HepG2 (cell line): Measurements from ENCODE around the gene VTN. TPM values are rescaled to one million over a fixed set of nuclear protein-coding genes. Genes with fewer than 3 reads are reported as not detected.

Source experiments
- ATAD3A ChIP-seq: sonication (generic); formaldehyde crosslinking; IDR thresholded peaks from 2 replicates; pipeline ENCODE4 v1.4.0; 2020; ENCODE audit warnings: missing genetic modification reagents
- ATRX ChIP-seq: sonication (generic); formaldehyde crosslinking; IDR thresholded peaks from 2 replicates; pipeline ENCODE4 v1.4.0; 2020; ENCODE audit warnings: missing genetic modification reagents, borderline replicate concordance
- BHLHE40 ChIP-seq: IDR thresholded peaks from 2 replicates; pipeline ENCODE4 v1.6.1; 2011; ENCODE audit warnings: low read length, improper control_type of control experiment
- ETS1 ChIP-seq: sonication (generic); formaldehyde crosslinking; IDR thresholded peaks from 2 replicates; pipeline ENCODE4 v1.4.0; 2020; ENCODE audit warnings: missing genetic modification reagents
- HDAC6 ChIP-seq: fragments of 200-600 bp; sonication (generic); IDR thresholded peaks from 2 replicates; pipeline ENCODE4 v1.7.0; 2017; ENCODE audit warnings: mild to moderate bottlenecking, antibody characterized with exemption, low read length, low read depth
- HMGXB3 ChIP-seq: sonication (generic); formaldehyde crosslinking; IDR thresholded peaks from 2 replicates; pipeline ENCODE4 v1.4.0; 2020; ENCODE audit warnings: missing genetic modification reagents, borderline replicate concordance
- KAT7 ChIP-seq: IDR thresholded peaks from 2 replicates; pipeline ENCODE4 v1.6.1; 2018; ENCODE audit warnings: borderline replicate concordance, missing compliant biosample characterization
- KLF11 ChIP-seq: IDR thresholded peaks from 2 replicates; pipeline ENCODE4 v1.6.1; 2016; ENCODE audit warnings: missing compliant biosample characterization
- NCOA5 ChIP-seq: sonication (generic); formaldehyde crosslinking; IDR thresholded peaks from 2 replicates; pipeline ENCODE4 v1.4.0; 2020; ENCODE audit warnings: missing genetic modification reagents
- SKI ChIP-seq: fragments of 450-650 bp; IDR thresholded peaks from one replicate; pipeline ENCODE4 v1.6.1; 2018; ENCODE audit warnings: mild to moderate bottlenecking; ENCODE audit not compliant: partially characterized antibody
- TFDP1 ChIP-seq: IDR thresholded peaks from 2 replicates; pipeline ENCODE4 v1.6.1; 2016; ENCODE audit warnings: missing compliant biosample characterization, missing genetic modification reagents, borderline replicate concordance
- THAP8 ChIP-seq: sonication (generic); formaldehyde crosslinking; IDR thresholded peaks from 2 replicates; pipeline ENCODE4 v1.5.1; 2020; ENCODE audit warnings: missing genetic modification reagents, mild to moderate bottlenecking, borderline replicate concordance
- THYN1 ChIP-seq: sonication (generic); formaldehyde crosslinking; IDR thresholded peaks from 2 replicates; pipeline ENCODE4 v1.8.1; 2023; ENCODE audit warnings: low read depth, mild to moderate bottlenecking, moderate library complexity, missing genetic modification reagents, borderline replicate concordance
- ZBTB46 ChIP-seq: sonication (generic); formaldehyde crosslinking; IDR thresholded peaks from 2 replicates; pipeline ENCODE4 v1.4.0; 2020; ENCODE audit warnings: mild to moderate bottlenecking, missing genetic modification reagents, borderline replicate concordance
- ZMAT3 ChIP-seq: sonication (generic); formaldehyde crosslinking; conservative IDR thresholded peaks from 2 replicates; pipeline ENCODE4 v1.7.0; 2021; ENCODE audit warnings: missing genetic modification reagents
- ZNF124 ChIP-seq: sonication (generic); formaldehyde crosslinking; IDR thresholded peaks from 2 replicates; pipeline ENCODE4 v1.4.0; 2020; ENCODE audit warnings: missing genetic modification reagents
- ZNF350 ChIP-seq: sonication (generic); formaldehyde crosslinking; IDR thresholded peaks from 2 replicates; pipeline ENCODE4 v1.4.0; 2020; ENCODE audit warnings: mild to moderate bottlenecking, low read depth, missing genetic modification reagents, borderline replicate concordance
- ZNF44 ChIP-seq: sonication (generic); formaldehyde crosslinking; IDR thresholded peaks from 2 replicates; pipeline ENCODE4 v1.5.1; 2020; ENCODE audit warnings: mild to moderate bottlenecking, missing genetic modification reagents
- ZNF629 ChIP-seq: sonication (generic); formaldehyde crosslinking; conservative IDR thresholded peaks from 2 replicates; pipeline ENCODE4 v1.5.0; 2020; ENCODE audit warnings: missing genetic modification reagents
- ZNF776 ChIP-seq: sonication (generic); formaldehyde crosslinking; IDR thresholded peaks from 2 replicates; pipeline ENCODE4 v1.4.0; 2020; ENCODE audit warnings: mild to moderate bottlenecking, missing genetic modification reagents
- ZSCAN29 ChIP-seq: sonication (generic); formaldehyde crosslinking; conservative IDR thresholded peaks from 2 replicates; pipeline ENCODE4 v1.4.0; 2020; ENCODE audit warnings: mild to moderate bottlenecking, missing genetic modification reagents
- polyA plus RNA-seq, 8 experiments: library from polyadenylated mRNA; depleted of rRNA in 3 of 8; stranded (reverse) in 7 of 8; unstranded in 1 of 8; fragments of >200 nt; fragmentation: Illumina TruSeq in 4 of 8; extraction: Trizol in 4 of 8; gene quantifications; 2 replicates each; pipeline versions ENCODE4 v1.2.1 to v1.2.3, GENCODE V29; 2011 to 2016; ENCODE audit warnings: low read depth in 4 of 8, missing spikeins in 1 of 8, mixed read lengths in 1 of 8; ENCODE audit not compliant: insufficient read depth in 1 of 8
- total RNA-seq, 5 experiments: library from RNA; depleted of rRNA; stranded (reverse); fragments of >200 nt; fragmentation: Illumina TruSeq; extraction: Trizol; gene quantifications; 2 replicates each; pipeline ENCODE4 v1.2.3, GENCODE V29; 2016; ENCODE audit warnings: low read depth in 1 of 5

The VTN gene
- total and polyA plus RNA-seq, 2 of the 13 experiments (the other 11 are each of a cell fraction or from before 2014, with no cell fraction given), result 108 to 131 TPM

- no peak for TF ChIP-seq ETS1 (CRISPR knock-in tag)
- TF ChIP-seq ZSCAN29, result no peak
- no peak for TF ChIP-seq THYN1 (CRISPR knock-in tag)
- no peak for TF ChIP-seq ATRX (CRISPR knock-in tag)
- no peak for TF ChIP-seq ZBTB46 (CRISPR knock-in tag)
- no peak for TF ChIP-seq ZNF776 (CRISPR knock-in tag)
- TF ChIP-seq TFDP1 (CRISPR knock-in tag), result no peak
- no peak for TF ChIP-seq KAT7
- no peak for TF ChIP-seq HDAC6
- no peak for TF ChIP-seq THAP8
- TF ChIP-seq ZNF350 (CRISPR knock-in tag), result peak; percentile 72; the same call in 1 of the 2 replicates
- TF ChIP-seq HMGXB3, result 0 out of 2 replicates have a peak, but pooled peaks have one; percentile 30
- TF ChIP-seq ZNF124 (CRISPR knock-in tag), result no peak
- TF ChIP-seq SKI, result peak; percentile 89
- peak; percentile 56 for TF ChIP-seq ZNF629
- no peak for TF ChIP-seq BHLHE40
- TF ChIP-seq ZMAT3, result peak; percentile 60; the same call in 1 of the 2 replicates
- TF ChIP-seq ATAD3A (CRISPR knock-in tag), result no peak
- TF ChIP-seq ZNF44 (CRISPR knock-in tag), result no peak
- TF ChIP-seq NCOA5 (CRISPR knock-in tag), result no peak
- TF ChIP-seq KLF11, result 0 out of 2 replicates have a peak, but pooled peaks have one; percentile 35
These were observed 1.7 kb downstream of the VTN start (continued) for GRCh38 chr17:28368306-28368831.
